ENCODE measurements around the gene PLEKHO1.

Gene PLEKHO1

GRCh38 chr1:150179867-150180266, 30.2 kb downstream of the PLEKHO1 start:
- no peaks in the 10 kb centered on the region for H4K20me1 ChIP-seq (ENCODE audit: insufficient read depth)
- H2AFZ ChIP-seq (ENCODE audit: low read depth), result no peak overlapping the region
- H3K79me2 ChIP-seq (ENCODE audit: insufficient read depth, low read depth), result no peaks in the 10 kb centered on the region
- no peaks in the 10 kb centered on the region for H3K4me1 ChIP-seq (ENCODE audit: low read depth, poor library complexity, severe bottlenecking)
- no peak for TF ChIP-seq CTCF (conservative IDR thresholded peaks at IDR 0.05; ENCODE audit: low read depth, low read length)
- no peak overlapping the region for H3K4me3 ChIP-seq (IDR thresholded peaks at IDR 0.05; ENCODE audit: insufficient read depth, low read depth, low read length)
- no peaks in the 10 kb centered on the region for H3K27me3 ChIP-seq (ENCODE audit: insufficient read depth, low read depth)
- H3K4me2 ChIP-seq, result no peak overlapping the region
- no peak overlapping the region for H3K27ac ChIP-seq
- H3K36me3 ChIP-seq (ENCODE audit: insufficient read depth), result no peaks in the 10 kb centered on the region
- H3K9ac ChIP-seq, result no peak overlapping the region

GRCh38 chr1:150180474-150180873, 30.8 kb downstream of the PLEKHO1 start:
- Histone ChIP-seq H3K4me3 (IDR thresholded peaks at IDR 0.05; ENCODE audit: insufficient read depth, low read depth, low read length) (no peak overlapping the region), H3K4me2 (no peak overlapping the region), H2AFZ (ENCODE audit: low read depth) (no peak overlapping the region), H3K27me3 (ENCODE audit: insufficient read depth, low read depth) (no peaks in the 10 kb centered on the region), H3K36me3 (ENCODE audit: insufficient read depth) (no peaks in the 10 kb centered on the region), H3K4me1 (ENCODE audit: low read depth, poor library complexity, severe bottlenecking) (no peaks in the 10 kb centered on the region), H3K79me2 (ENCODE audit: insufficient read depth, low read depth) (no peaks in the 10 kb centered on the region), H4K20me1 (ENCODE audit: insufficient read depth) (no peaks in the 10 kb centered on the region), H3K9ac (no peak overlapping the region), H3K27ac (no peak overlapping the region)
- TF ChIP-seq CTCF (conservative IDR thresholded peaks at IDR 0.05; ENCODE audit: low read depth, low read length), result no peak

GRCh38 chr1:150182247-150182646, 32.5 kb downstream of the PLEKHO1 start:
- TF ChIP-seq CTCF (conservative IDR thresholded peaks at IDR 0.05; ENCODE audit: low read depth, low read length), result no peak
- no peak overlapping the region for H3K9ac ChIP-seq
- H3K27me3 ChIP-seq (ENCODE audit: insufficient read depth, low read depth), result no peaks in the 10 kb centered on the region
- no peak overlapping the region for H2AFZ ChIP-seq (ENCODE audit: low read depth)
- no peaks in the 10 kb centered on the region for H4K20me1 ChIP-seq (ENCODE audit: insufficient read depth)
- no peaks in the 10 kb centered on the region for H3K36me3 ChIP-seq (ENCODE audit: insufficient read depth)
- H3K4me1 ChIP-seq (ENCODE audit: low read depth, poor library complexity, severe bottlenecking), result peaks cover 4% of the 10 kb centered on the region
- no peak overlapping the region for H3K27ac ChIP-seq
- H3K79me2 ChIP-seq (ENCODE audit: insufficient read depth, low read depth), result no peaks in the 10 kb centered on the region
- H3K4me2 ChIP-seq, result no peak overlapping the region
- H3K4me3 ChIP-seq (IDR thresholded peaks at IDR 0.05; ENCODE audit: insufficient read depth, low read depth, low read length), result no peak overlapping the region

- H3K27me3 ChIP-seq (ENCODE audit: insufficient read depth, low read depth), result 0 out of 2 replicates have a peak, but pooled peaks cover 2% of the 10 kb centered on the region
- no peak overlapping the region for H3K4me3 ChIP-seq (IDR thresholded peaks at IDR 0.05; ENCODE audit: insufficient read depth, low read depth, low read length)
- no peak for TF ChIP-seq CTCF (conservative IDR thresholded peaks at IDR 0.05; ENCODE audit: low read depth, low read length)
- H3K4me1 ChIP-seq (ENCODE audit: low read depth, poor library complexity, severe bottlenecking), result peaks cover 10% of the 10 kb centered on the region
- H2AFZ ChIP-seq (ENCODE audit: low read depth), result no peak overlapping the region
- H4K20me1 ChIP-seq (ENCODE audit: insufficient read depth), result no peaks in the 10 kb centered on the region
- no peak overlapping the region for H3K9ac ChIP-seq
- H3K4me2 ChIP-seq, result no peak overlapping the region
- no peaks in the 10 kb centered on the region for H3K79me2 ChIP-seq (ENCODE audit: insufficient read depth, low read depth)
- H3K36me3 ChIP-seq (ENCODE audit: insufficient read depth), result no peaks in the 10 kb centered on the region
- no peak overlapping the region for H3K27ac ChIP-seq
Measured at GRCh38 chr1:150183061-150183460, 33.3 kb downstream of the PLEKHO1 start.

Data from KMS-11 (cell line).